Thyroid gland (tissue), 4 donors: ENCODE measurements around the gene PRKD2.

Source experiments
- POLR2A ChIP-seq, 2 donors: fragments of 450-650 bp; IDR thresholded peaks; one replicate each; pipeline ENCODE4 v1.6.1; 2017; ENCODE audit warnings: antibody characterized with exemption in 2 of 2, mild to moderate bottlenecking in 2 of 2, moderate library complexity in 1 of 2
- TF ChIP-seq, protein P1 (sequence below), 6 experiments: fragments of 200-600 bp in 3 of 6; fragments of 450-650 bp in 3 of 6; sonication (generic) in 3 of 6; IDR thresholded peaks; one replicate each; pipeline ENCODE4 v1.5.1; 2016 to 2019; ENCODE audit warnings: antibody characterized with exemption in 6 of 6, mild to moderate bottlenecking in 2 of 6, inconsistent platforms in 1 of 6, moderate library complexity in 1 of 6

DNA sequence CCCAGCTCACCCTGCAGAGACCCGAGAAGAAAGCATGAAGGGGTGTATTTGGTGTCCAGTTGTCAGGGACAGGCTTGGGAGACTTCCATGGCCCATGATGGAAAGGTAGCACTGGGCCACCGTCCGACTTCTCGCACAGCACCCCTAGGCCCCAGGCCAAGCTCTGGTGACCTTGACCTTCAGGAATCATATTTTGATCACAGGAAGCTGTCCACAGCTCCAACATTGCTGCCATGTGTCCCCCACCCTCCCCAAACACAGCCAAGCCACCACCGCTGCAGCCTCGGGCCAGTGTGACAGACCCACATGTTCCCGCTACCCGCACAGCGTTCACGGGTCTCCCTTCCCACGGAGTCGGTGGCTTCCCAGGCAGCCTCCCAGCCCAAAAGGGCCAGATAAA lies 91.2 kb downstream of the PRKD2 start:
- TF ChIP-seq, protein P1, sequence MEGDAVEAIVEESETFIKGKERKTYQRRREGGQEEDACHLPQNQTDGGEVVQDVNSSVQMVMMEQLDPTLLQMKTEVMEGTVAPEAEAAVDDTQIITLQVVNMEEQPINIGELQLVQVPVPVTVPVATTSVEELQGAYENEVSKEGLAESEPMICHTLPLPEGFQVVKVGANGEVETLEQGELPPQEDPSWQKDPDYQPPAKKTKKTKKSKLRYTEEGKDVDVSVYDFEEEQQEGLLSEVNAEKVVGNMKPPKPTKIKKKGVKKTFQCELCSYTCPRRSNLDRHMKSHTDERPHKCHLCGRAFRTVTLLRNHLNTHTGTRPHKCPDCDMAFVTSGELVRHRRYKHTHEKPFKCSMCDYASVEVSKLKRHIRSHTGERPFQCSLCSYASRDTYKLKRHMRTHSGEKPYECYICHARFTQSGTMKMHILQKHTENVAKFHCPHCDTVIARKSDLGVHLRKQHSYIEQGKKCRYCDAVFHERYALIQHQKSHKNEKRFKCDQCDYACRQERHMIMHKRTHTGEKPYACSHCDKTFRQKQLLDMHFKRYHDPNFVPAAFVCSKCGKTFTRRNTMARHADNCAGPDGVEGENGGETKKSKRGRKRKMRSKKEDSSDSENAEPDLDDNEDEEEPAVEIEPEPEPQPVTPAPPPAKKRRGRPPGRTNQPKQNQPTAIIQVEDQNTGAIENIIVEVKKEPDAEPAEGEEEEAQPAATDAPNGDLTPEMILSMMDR (IDR thresholded peaks at IDR 0.05): no peak
- TF ChIP-seq POLR2A (IDR thresholded peaks at IDR 0.05): no peak
